Femur (tissue), 1 donor: ENCODE results near the gene RECQL5.

Source experiments
- DNase-seq: peaks from one replicate; pipeline ENCODE4 v3.0.0-alpha.2; 2017

Gene RECQL5

DNA sequence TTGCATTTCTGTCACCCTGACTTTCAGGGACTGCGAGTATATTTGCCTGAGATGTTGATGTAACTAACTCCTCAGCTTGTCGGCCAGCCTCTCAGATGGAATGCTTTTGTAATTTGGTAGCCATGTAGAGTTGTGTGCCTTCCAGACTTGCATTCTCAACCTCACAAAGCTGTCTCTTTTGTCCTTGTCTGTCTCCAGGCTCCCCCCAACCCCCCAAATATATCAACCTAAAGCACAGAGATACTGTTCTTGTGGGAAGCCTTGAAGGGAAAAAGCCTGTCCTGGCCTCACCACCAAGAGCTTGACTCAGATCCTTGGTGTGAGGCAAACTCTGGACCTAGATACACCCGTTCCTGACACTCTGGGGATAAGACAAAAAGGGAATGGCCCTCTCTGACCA lies 18.5 kb upstream of the RECQL5 start:
- DNase-seq: no peak

DNA sequence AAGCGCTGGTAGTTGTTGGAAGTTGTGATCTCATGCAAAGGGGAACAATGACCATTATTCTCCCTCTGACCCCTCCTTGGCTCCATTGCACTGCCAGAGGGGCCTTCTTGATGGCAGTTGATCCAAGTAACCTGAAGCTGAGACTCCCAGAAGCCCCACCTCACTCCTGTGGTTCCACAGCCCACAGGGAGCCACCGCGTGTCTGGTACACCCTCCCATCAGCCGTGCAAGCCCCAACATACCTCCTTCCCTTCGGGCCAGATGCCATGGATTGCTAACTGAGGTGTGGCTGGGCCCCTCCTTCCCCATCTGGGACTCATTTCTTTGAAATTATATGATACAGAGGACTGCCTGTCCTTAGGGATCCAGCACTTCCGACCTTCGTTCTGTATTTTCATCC lies 18.0 kb upstream of the RECQL5 start:
- peak; percentile 50 for DNase-seq

DNA sequence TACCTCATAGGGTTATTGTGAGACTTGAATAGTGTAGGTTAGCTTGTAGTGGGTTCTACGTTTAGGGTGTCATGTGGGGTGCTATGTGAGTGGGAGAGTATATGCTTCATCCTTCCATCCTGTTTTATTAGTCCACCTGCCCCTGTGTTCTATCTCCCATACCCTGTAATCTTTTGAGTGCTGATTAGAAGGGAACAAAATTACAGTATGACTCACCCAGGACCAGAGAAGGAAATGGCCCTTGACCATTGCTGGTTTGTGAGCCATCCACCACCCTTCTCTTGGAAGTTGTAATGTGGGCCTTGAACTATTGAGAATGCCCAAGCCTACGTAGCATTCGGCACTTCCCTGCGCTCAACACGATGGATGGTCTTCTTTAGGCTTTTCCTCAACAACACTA lies 17.3 kb upstream of the RECQL5 start:
- DNase-seq: no peak

DNA sequence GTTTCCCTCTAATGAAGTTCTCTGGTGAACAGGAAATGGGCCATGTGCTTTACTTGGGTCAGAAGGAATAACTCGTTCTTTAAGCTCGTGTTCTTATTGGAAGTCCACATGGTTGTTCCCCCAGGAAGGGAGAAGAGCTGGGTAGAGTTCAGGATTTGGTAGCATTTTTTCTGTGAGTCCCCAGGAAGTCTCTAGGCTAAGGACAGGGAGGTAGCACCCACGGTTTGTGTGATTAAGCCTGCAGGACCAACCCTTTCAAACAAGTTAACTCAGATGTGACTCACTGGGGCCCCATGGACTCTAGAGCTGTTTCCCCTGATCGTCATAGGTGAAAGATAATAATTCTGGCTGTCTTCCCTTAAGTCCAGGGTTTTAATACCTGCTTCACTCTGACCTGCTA lies 16.6 kb upstream of the RECQL5 start:
- no peak for DNase-seq

DNA sequence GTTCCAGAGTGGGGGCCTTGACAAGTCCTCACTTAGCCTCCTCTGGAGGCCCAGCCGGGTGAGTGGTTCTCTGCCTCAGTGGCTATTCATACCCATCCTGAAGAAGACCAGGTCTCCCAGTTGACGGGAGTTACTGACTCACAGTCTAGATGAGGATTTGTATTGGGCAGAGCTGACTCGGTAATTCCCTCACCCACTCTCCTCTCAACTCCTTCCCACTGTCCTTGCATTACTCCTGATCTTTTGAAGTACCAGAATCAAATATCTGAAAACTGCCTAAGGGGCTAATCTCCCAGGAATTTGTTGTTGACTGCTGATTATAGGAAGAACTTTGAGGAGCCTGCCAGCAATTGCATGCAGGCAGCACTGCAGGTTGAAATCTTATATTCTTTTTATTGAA lies 14.3 kb upstream of the RECQL5 start:
- DNase-seq: no peak

DNA sequence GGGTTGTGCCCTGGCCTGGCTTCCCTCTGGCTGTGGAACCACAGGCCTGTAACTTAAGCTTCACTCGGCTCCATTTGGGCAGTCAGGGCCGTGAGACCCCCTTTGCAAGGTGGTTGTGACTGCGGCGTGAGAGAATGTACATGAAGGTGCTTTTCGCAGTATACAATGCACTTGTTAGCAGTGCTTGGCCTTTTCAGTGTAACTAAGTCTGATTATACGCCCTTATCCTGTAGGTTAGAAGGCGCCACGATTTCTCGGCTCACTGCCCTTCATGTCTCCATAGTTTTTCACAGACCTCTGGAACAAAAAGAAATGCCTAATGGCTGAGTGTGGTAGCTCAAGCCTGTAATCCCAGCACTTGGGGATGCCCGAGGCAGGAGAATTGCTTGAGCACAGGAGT lies 13.5 kb upstream of the RECQL5 start:
- no peak for DNase-seq

DNA sequence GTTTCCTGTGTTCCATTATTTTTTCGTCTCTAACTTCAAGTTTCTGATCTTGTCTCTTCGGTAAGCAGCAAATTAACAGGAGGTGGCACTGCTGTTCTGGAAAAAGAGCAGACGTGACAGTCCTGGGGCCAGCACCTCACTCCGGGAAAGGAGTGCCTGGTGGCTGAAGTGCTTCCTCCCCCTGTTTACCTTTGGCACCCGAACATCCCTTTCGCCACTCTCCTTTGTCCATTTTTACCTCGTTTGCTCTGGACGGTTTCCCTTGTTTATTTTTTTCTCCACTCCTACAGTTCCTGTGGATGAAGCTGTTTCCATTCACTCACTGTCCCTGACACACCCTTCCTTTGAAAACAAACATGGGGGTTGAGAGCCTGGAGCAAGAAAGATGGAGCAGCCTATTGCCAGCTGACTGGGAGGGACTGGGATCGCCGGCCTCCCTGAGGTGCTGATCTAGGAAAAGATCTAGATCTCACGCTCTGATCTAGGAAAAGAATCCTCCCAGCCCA lies 12.8 kb upstream of the RECQL5 start:
- no peak for DNase-seq

DNA sequence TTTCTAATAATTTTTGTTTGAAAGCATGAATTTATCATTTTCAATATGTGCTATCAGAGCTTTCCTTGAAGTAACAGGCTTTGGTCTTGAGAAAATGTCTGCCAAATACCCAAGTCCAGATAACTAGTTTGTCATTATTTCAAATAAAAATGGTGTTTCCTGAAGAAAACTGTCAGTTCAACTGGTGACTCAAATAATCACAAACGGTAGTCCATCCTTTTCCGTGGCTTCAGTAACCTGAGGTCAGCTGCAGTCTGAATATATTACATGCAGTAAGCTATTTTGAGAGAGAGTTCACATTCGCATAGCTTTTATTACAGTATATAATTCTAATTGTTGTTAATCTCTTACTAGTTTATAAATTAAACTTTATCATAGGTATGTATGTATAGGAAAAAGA lies 9.5 kb upstream of the RECQL5 start:
- DNase-seq: no peak

DNA sequence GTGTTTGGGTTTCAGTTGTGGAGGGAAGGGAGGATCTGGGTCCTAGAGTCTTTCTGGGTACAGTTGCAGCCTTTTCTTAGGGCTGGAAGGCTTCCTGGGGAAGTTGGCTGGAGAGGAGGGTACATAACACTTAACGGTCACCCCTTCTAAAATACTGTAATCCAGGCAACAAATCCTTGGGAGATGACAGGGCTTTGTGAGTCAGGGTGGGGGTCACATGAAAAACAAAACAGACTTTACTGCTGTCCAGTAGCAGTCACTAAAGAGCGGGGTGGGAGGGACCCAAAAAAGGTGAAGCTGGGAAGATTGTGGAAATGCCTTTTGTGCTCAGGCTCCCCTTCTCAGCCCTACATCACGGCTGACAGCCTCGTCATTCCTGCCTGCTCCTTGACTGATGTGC lies 6.5 kb upstream of the RECQL5 start:
- DNase-seq: no peak

DNA sequence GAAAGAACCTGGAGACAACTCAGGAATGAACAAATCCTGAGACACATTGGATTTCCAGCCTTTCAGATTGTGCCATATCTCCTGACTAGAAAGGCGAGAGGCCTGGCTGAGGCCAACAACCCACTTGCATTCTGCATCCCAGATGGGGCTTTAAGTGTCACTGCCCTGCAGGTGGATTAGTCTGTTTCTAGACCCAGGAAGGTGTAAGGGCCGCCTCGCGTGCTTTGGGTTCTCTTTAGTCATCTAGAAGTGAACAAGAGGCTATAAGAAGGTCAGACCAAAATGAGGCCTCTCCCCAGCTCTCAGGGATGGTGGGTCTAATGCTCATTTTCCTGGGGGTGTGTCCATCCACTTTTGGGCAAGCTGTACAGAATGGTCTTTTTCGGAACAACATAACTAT lies 5.1 kb upstream of the RECQL5 start:
- DNase-seq: no peak

DNA sequence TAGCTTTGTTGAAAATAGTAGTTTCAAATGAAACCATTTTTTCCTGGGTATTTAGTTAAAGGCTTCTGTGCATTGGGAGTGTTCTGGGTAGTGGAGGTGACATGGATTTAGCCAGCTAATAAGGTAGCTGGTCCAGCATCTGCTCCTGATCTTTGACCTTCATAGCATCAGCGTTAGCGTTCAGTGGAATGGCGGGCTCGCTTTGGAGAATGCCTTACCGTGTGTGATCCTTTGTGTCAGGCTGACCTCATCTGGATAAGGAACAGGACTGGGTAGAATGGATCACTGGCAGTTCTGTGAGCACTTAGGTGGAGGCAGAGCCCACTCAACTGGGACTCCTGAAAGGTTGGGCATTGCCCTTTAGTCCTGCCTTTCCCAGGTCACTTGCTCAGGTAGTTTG lies 3.9 kb upstream of the RECQL5 start:
- no peak for DNase-seq

DNA sequence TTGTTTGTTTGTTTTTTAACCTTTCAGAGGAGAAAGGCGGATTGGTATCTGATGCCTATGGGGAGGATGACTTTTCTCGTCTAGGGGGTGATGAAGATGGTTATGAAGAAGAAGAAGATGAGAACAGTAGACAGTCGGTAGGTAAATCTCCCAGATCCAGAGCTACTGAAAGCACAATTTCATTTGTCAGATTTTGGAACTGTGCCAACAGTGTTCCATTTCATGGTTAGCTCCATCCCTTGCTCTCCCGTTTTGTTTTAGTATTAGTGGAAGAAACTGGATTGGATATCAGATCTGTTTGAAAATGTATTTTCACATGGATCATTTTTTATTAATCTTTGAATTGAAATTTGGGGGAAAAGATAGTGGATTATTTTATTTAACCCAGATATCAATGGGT lies 1.5 kb upstream of the RECQL5 start:
- DNase-seq: no peak

DNA sequence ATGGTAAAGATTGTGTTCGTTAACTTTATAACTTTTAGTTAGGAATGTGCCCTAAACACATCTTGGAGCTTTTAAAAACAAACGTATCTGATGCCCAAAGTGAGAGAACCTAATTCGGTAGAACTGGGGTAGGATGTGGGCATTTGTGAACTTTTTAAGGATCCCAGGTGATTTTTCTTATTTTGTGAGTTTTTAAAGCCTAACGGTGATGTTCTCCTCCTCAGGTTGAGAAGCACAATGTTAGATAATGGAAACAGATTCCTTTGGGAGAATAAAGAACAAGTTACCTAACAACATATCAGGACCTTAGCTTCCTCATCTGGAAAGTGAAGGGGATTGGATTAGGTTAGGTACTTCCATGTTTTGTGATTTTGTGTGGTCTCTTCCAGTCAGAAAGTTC lies 871 bp upstream of the RECQL5 start:
- DNase-seq: no peak

DNA sequence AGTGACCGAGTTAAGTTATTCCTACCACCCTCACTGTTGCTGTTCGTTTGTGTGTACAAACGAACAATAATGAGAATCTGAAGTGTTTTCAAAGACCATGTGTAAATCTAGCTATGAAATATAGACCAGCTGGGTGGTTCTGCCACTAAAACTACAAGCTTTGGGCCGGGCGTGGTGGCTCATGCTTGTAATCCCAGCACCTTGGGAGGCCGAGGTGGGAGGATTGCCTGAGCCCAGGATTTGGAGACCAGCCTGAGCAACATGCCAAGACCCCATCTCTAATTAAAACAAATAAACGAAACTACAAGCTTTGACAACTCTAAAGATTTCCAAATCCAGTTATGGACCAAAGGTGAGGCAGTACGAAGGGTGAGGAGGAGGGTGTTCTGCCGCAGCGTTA lies 973 bp downstream of the RECQL5 start:
- DNase-seq: no peak

DNA sequence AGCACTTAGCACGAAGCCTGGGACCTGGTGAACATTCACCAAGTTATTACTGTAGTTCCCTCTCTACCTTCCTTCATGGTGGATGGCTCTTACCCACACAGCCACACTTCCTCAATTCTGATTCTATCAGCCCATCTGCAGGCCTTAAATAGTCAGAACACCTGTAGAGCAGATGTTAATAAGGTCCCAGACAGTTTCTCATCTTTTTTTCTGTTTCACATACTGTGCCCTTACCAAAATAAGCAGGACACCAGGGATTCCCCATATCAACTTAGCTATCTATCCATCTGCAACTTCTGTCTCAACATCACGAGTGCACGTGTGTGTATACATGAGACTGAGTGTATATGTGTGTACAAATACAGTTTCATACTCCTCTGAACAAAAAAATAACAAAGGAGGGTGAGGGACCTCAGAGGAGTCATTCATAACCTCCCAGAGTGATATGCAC lies 2.8 kb downstream of the RECQL5 start:
- no peak for DNase-seq

DNA sequence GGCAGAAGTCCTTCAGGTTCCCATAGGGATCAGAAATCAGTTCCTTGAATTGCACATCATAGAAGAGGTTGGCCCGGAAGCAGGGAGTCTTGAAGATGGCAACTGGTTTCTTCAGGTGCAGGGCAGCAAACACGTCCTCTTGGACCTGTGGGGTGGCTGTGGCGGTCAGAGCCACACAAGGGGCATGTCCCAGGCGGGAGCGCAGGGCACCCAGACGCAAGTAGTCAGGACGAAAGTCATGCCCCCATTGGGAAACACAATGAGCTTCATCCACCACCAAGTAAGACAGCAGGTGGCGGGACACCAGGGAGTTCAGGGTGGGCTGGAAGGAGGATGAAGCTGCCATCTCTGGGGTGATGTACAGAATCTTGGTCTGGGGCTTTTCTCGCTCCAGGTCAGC lies 4.4 kb downstream of the RECQL5 start:
- DNase-seq: no peak

DNA sequence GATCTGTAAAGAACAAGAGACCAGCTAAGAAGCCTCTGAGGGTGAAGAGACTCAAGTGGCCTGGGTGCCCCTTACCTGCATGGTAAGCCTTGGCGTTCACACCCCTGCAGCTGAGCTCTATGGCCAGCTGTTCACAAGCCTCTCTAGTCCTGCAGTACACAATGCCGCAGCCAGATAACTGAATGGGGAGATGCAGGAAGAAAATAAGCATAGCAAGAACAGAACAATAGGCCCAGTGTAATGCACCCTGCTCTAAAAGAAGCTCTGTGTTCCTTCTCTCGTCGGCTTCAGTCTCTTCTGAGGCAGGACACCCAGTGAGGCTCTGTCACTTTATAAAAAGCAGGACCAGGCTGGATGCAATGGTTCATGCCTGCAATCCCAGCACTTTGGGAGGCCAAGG lies 5.4 kb downstream of the RECQL5 start:
- no peak for DNase-seq

DNA sequence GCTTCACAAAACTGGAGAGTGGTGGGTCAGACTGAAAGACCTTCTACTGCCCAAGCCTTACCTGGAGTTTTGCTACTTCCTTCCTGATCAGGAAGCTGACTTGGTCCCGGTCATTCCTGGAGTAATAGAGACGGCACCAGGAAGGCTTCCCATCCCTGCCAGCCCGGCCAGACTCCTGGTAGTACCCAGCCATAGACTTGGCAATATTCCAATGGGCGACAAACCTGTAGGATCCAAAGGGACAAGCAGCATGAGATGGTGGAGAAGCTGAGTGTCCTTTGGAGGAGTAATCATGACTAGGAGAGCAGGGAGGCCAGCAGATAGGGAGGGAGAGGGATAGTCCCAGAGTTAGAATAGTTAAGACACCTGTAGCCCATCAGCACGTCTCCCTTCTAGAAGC lies 8.7 kb downstream of the RECQL5 start:
- DNase-seq: no peak

DNA sequence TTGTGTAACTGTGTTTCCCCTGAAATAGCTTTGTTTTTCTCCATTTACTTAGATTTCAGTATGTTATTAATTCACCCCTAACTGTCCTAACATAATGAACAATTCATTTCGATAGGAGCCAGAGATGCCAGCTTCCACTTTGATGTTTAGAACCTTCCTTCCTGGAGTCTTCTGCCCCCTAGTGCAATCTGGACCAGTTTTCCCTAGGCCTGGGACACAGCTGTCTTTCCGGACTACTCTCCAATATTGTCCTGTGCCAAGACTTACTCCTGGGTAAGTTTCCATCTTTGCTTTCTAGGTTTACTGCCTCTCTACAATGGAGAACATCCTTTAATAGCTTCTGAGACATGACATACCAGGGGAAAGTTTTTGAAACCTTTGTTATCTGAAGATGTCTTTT lies 12.8 kb downstream of the RECQL5 start:
- DNase-seq: no peak

DNA sequence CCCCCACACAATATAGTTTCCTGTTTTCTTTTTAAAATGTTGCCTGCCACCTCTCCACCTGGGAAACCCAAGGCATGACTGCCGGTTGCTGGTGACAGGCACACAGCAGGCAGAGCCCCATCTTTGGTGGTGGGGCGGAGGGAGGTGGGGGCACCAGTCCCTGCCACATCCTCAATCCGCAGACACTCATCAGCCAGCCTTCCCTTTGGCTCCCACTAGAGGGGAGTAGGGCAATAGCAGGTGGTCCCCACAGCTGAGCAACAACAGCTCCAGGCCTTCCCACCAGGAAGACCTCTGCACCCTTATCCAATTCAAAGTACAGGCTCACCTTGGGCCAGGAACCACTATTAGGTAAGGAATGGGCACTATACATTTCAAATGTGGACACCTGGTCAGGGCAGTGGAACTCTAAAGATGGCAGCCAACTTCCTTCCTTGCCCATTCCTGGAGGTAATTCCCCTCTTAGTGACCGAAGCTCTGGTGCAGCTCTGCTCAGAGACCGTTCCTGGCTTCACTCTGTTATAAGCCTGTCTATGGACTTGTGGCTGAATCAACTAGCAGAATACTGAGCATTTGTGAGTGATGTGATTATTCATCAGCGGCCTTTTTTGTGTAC lies 13.9 kb downstream of the RECQL5 start:
- DNase-seq: peak; percentile 62

DNA sequence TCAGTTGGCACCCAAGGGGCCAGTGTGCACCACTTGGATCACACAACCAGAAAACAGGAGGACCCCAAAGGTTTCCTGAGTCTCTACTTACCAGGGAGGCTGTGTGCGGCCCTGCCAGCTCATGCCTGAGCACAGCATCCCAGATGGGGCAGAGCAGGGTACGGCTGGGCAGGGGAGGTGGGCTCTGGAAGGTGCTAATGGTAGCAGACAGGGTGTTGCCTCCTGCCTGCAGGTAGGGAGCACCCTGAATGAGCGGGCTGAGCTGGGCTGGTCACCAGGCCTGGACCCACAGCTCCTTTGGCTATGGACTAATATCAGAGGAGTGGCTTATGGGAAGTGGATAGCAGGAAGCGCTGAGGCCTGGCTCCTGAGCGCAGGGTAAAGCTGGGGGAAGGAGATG lies 14.6 kb downstream of the RECQL5 start:
- DNase-seq: no peak

DNA sequence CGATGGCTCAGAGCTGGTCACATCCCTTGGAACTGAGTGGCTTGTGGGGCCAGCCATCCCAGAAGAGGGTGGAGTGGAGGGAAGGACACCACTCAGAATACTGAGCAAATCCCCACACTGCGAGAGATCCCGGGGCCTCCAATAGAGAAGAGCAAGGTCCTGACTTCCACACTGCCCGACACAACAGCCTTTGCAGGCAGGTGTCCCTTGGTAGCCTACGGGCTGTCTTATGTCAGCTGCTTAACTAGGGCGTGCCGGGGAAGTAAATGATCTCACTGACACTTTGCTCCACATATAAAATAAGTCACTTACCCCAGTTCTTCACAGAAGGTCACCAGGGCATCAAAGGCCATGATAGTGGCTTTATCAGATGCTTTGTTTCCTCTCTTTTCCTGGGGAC lies 16.1 kb downstream of the RECQL5 start:
- DNase-seq: no peak

DNA sequence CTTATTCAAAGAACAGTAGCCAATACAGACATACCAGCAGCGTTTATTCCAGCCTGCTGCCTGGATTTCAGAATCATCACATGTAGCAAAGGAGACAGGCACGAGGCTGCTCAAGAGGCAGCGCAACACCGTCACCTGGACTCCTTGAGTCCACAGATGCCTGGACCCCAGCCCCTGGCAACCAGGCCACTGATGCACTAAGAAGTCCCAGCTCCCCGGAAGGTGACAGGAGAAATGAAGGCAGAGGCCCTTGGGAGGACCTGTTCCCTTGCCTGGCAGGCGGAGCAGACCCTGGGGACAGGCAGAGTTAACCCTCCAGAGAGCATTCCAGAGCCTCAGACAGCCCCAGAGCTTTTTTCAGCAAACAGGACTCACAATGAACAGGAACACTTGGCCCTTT lies 17.3 kb downstream of the RECQL5 start:
- no peak for DNase-seq

DNA sequence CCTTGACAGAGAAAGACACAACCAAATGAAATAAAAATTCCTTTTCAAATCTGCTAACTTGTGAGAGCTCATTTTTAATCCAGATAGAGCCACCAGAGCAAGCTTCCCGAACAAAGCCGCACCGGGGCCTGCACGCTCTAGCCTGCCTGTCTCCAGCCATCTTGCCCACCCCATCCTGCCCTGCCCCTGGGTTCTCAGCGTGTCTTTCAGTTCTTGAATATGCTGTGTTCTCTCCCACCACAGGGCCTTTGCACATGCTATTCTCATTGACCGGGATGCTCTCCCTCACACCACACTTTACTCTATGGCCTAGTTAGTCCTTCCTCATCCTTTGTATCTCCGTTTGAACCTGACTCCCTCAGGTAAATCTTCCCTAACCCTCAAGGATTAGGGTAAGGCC lies 19.0 kb downstream of the RECQL5 start:
- DNase-seq: no peak

DNA sequence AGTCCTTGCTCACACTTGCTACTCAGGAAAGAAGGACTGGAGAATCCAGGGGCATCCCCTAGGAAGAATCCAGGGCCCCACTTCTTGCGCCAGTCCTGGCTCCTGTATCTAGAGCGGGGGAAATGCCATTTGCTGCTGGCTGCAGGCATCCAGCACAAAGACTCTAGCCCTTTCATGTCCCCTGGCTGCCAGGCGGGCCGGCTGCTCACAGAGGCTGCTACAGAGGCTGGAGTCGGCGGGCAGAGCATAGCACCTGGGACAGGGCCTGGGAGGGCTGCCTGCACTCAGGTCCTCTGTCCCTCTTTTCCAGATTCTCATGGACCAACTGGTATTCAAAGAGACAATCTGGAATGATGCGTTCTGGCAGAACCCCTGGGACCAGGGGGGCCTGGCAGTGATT lies 19.9 kb downstream of the RECQL5 start:
- no peak for DNase-seq

DNA sequence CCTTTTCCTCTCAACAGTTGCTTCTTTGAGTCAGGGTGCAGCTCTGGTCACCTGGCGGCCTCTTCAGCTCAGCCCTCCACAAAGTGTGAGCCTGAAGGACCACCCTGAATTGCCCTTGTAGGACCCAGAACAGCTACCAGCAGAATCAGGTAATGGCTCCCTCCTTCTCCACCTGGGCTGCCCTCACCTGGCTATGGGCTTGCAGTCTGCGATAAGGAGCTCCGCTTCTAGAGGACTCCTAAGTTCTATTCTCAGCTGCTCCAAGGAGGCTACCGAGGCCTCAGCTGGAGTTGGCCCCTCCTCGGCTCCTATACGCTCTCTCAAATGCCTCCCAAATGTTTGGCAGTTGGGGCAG lies 20.3 kb downstream of the RECQL5 start:
- no peak for DNase-seq
